ENCODE results near the gene ELK3.
A peak's percentile ranks its signal among the peaks of the same experiment; 100 is the strongest.

ELK3 gene

GRCh38 chr12:96249196-96250118 lies 55.3 kb downstream of the ELK3 start:
- H3K4me1 ChIP-seq (ENCODE audit: control insufficient read depth in 5 of 5, insufficient read depth in 5 of 5, low read length in 5 of 5) = peaks cover 10 to 35% (median 20%) of the 10 kb centered on the region in 5 donors
- no peaks in the 10 kb centered on the region for H3K27me3 ChIP-seq (ENCODE audit: control insufficient read depth in 5 of 5, insufficient read depth in 4 of 5, low read length in 5 of 5)
- no peaks in the 10 kb centered on the region for H3K9me3 ChIP-seq (ENCODE audit: control insufficient read depth in 5 of 5, low read length in 5 of 5)
- H3K27ac ChIP-seq (ENCODE audit: low read depth, low read length) = peak overlapping the region; percentile 32
- H3K36me3 ChIP-seq (ENCODE audit: control insufficient read depth in 5 of 5, insufficient read depth in 5 of 5, low read length in 5 of 5) = peaks cover 6 to 50% (median 26%) of the 10 kb centered on the region in 5 donors
- H3K9ac ChIP-seq (ENCODE audit: low read length in 5 of 5) = peak overlapping the region in 3 of 5 donors; percentile 0 to 32 (median 26)
- peak overlapping the region in 1 of 5 donors; percentile 10 for H3K4me3 ChIP-seq (ENCODE audit: low read depth in 1 of 5, low read length in 5 of 5)

GRCh38 chr12:96250119-96250685 lies 56.0 kb downstream of the ELK3 start:
- H3K27me3 ChIP-seq (ENCODE audit: control insufficient read depth in 5 of 5, insufficient read depth in 4 of 5, low read length in 5 of 5) = no peaks in the 10 kb centered on the region
- H3K27ac ChIP-seq (ENCODE audit: low read depth, low read length) = peak overlapping the region; percentile 32
- peaks cover 6 to 50% (median 26%) of the 10 kb centered on the region in 5 donors for H3K36me3 ChIP-seq (ENCODE audit: control insufficient read depth in 5 of 5, insufficient read depth in 5 of 5, low read length in 5 of 5)
- peaks cover 13 to 42% (median 28%) of the 10 kb centered on the region in 5 donors for H3K4me1 ChIP-seq (ENCODE audit: control insufficient read depth in 5 of 5, insufficient read depth in 5 of 5, low read length in 5 of 5)
- H3K9ac ChIP-seq (ENCODE audit: low read length in 5 of 5) = peak overlapping the region in 1 of 5 donors; percentile 0
- H3K4me3 ChIP-seq (ENCODE audit: low read depth in 1 of 5, low read length in 5 of 5) = no peak overlapping the region
- no peaks in the 10 kb centered on the region for H3K9me3 ChIP-seq (ENCODE audit: control insufficient read depth in 5 of 5, low read length in 5 of 5)

- Histone ChIP-seq H3K4me3 (ENCODE audit: low read depth in 1 of 5, low read length in 5 of 5) (peak overlapping the region in 4 of 5 donors; percentile 13 to 53 (median 31)), H3K27me3 (ENCODE audit: control insufficient read depth in 5 of 5, insufficient read depth in 4 of 5, low read length in 5 of 5) (no peaks in the 10 kb centered on the region), H3K9me3 (ENCODE audit: control insufficient read depth in 5 of 5, low read length in 5 of 5) (no peaks in the 10 kb centered on the region), H3K9ac (ENCODE audit: low read length in 5 of 5) (peak overlapping the region in 1 of 5 donors; percentile 14), H3K27ac (ENCODE audit: low read depth, low read length) (peak overlapping the region; percentile 75), H3K36me3 (ENCODE audit: control insufficient read depth in 5 of 5, insufficient read depth in 5 of 5, low read length in 5 of 5) (peaks cover 6 to 26% (median 10%) of the 10 kb centered on the region in 5 donors), H3K4me1 (ENCODE audit: control insufficient read depth in 5 of 5, insufficient read depth in 5 of 5, low read length in 5 of 5) (peaks cover 10 to 59% (median 34%) of the 10 kb centered on the region in 5 donors)
Observed at GRCh38 chr12:96255077-96255476, 60.9 kb downstream of the ELK3 start.

- Histone ChIP-seq H3K36me3 (ENCODE audit: control insufficient read depth in 5 of 5, insufficient read depth in 5 of 5, low read length in 5 of 5) (peaks cover 2 to 24% (median 12%) of the 10 kb centered on the region in 5 donors), H3K4me3 (ENCODE audit: low read depth in 1 of 5, low read length in 5 of 5) (no peak overlapping the region), H3K9ac (ENCODE audit: low read length in 5 of 5) (peak overlapping the region in 1 of 5 donors; percentile 8), H3K27me3 (ENCODE audit: control insufficient read depth in 5 of 5, insufficient read depth in 4 of 5, low read length in 5 of 5) (no peaks in the 10 kb centered on the region), H3K4me1 (ENCODE audit: control insufficient read depth in 5 of 5, insufficient read depth in 5 of 5, low read length in 5 of 5) (peaks cover 10 to 64% (median 33%) of the 10 kb centered on the region in 5 donors), H3K9me3 (ENCODE audit: control insufficient read depth in 5 of 5, low read length in 5 of 5) (no peaks in the 10 kb centered on the region), H3K27ac (ENCODE audit: low read depth, low read length) (peak overlapping the region; percentile 19)
Observed at GRCh38 chr12:96256672-96257361, 62.6 kb downstream of the ELK3 start.

GRCh38 chr12:96257550-96258103 lies 63.5 kb downstream of the ELK3 start:
- H3K9me3 ChIP-seq (ENCODE audit: control insufficient read depth in 5 of 5, low read length in 5 of 5) = no peaks in the 10 kb centered on the region
- H3K36me3 ChIP-seq (ENCODE audit: control insufficient read depth in 5 of 5, insufficient read depth in 5 of 5, low read length in 5 of 5) = peaks cover 0 to 21% (median 12%) of the 10 kb centered on the region in 5 donors
- H3K4me3 ChIP-seq (ENCODE audit: low read depth in 1 of 5, low read length in 5 of 5) = no peak overlapping the region
- peaks cover 10 to 64% (median 33%) of the 10 kb centered on the region in 5 donors for H3K4me1 ChIP-seq (ENCODE audit: control insufficient read depth in 5 of 5, insufficient read depth in 5 of 5, low read length in 5 of 5)
- H3K27ac ChIP-seq (ENCODE audit: low read depth, low read length) = peak overlapping the region; percentile 59
- no peaks in the 10 kb centered on the region for H3K27me3 ChIP-seq (ENCODE audit: control insufficient read depth in 5 of 5, insufficient read depth in 4 of 5, low read length in 5 of 5)
- H3K9ac ChIP-seq (ENCODE audit: low read length in 5 of 5) = peak overlapping the region in 1 of 5 donors; percentile 3

GRCh38 chr12:96258104-96258961 lies 64.2 kb downstream of the ELK3 start:
- Histone ChIP-seq H3K9ac (ENCODE audit: low read length in 5 of 5) (peak overlapping the region in 2 of 5 donors; percentile 3 to 41), H3K4me1 (ENCODE audit: control insufficient read depth in 5 of 5, insufficient read depth in 5 of 5, low read length in 5 of 5) (peaks cover 10 to 64% (median 33%) of the 10 kb centered on the region in 5 donors)

GRCh38 chr12:96260231-96260630 lies 66.1 kb downstream of the ELK3 start:
- Histone ChIP-seq H3K4me3 (ENCODE audit: low read depth in 1 of 5, low read length in 5 of 5) (no peak overlapping the region), H3K4me1 (ENCODE audit: control insufficient read depth in 5 of 5, insufficient read depth in 5 of 5, low read length in 5 of 5) (peaks cover under 1 to 49% (median 22%) of the 10 kb centered on the region in 5 donors), H3K9ac (ENCODE audit: low read length in 5 of 5) (no peak overlapping the region), H3K36me3 (ENCODE audit: control insufficient read depth in 5 of 5, insufficient read depth in 5 of 5, low read length in 5 of 5) (peaks cover 0 to 37% (median 15%) of the 10 kb centered on the region in 5 donors), H3K27me3 (ENCODE audit: control insufficient read depth in 5 of 5, insufficient read depth in 4 of 5, low read length in 5 of 5) (no peaks in the 10 kb centered on the region), H3K27ac (ENCODE audit: low read depth, low read length) (no peak overlapping the region), H3K9me3 (ENCODE audit: control insufficient read depth in 5 of 5, low read length in 5 of 5) (no peaks in the 10 kb centered on the region)

More at GRCh38 chr12:96258104-96258961, 64.2 kb downstream of the ELK3 start:
- peak overlapping the region; percentile 59 for H3K27ac ChIP-seq (ENCODE audit: low read depth, low read length)
- H3K36me3 ChIP-seq (ENCODE audit: control insufficient read depth in 5 of 5, insufficient read depth in 5 of 5, low read length in 5 of 5) = peaks cover 0 to 21% (median 12%) of the 10 kb centered on the region in 5 donors
- no peaks in the 10 kb centered on the region for H3K27me3 ChIP-seq (ENCODE audit: control insufficient read depth in 5 of 5, insufficient read depth in 4 of 5, low read length in 5 of 5)
- H3K4me3 ChIP-seq (ENCODE audit: low read depth in 1 of 5, low read length in 5 of 5) = no peak overlapping the region
- no peaks in the 10 kb centered on the region for H3K9me3 ChIP-seq (ENCODE audit: control insufficient read depth in 5 of 5, low read length in 5 of 5)

GRCh38 chr12:96260644-96261043 lies 66.5 kb downstream of the ELK3 start:
- Histone ChIP-seq H3K4me3 (ENCODE audit: low read depth in 1 of 5, low read length in 5 of 5) (no peak overlapping the region), H3K27ac (ENCODE audit: low read depth, low read length) (no peak overlapping the region), H3K4me1 (ENCODE audit: control insufficient read depth in 5 of 5, insufficient read depth in 5 of 5, low read length in 5 of 5) (peaks cover 0 to 45% (median 21%) of the 10 kb centered on the region in 5 donors), H3K9ac (ENCODE audit: low read length in 5 of 5) (no peak overlapping the region), H3K9me3 (ENCODE audit: control insufficient read depth in 5 of 5, low read length in 5 of 5) (no peaks in the 10 kb centered on the region), H3K27me3 (ENCODE audit: control insufficient read depth in 5 of 5, insufficient read depth in 4 of 5, low read length in 5 of 5) (no peaks in the 10 kb centered on the region), H3K36me3 (ENCODE audit: control insufficient read depth in 5 of 5, insufficient read depth in 5 of 5, low read length in 5 of 5) (peaks cover 0 to 38% (median 15%) of the 10 kb centered on the region in 5 donors)

GRCh38 chr12:96261557-96261956 lies 67.4 kb downstream of the ELK3 start:
- Histone ChIP-seq H3K4me3 (ENCODE audit: low read depth in 1 of 5, low read length in 5 of 5) (no peak overlapping the region), H3K27me3 (ENCODE audit: control insufficient read depth in 5 of 5, insufficient read depth in 4 of 5, low read length in 5 of 5) (no peaks in the 10 kb centered on the region), H3K36me3 (ENCODE audit: control insufficient read depth in 5 of 5, insufficient read depth in 5 of 5, low read length in 5 of 5) (peaks cover 0 to 38% (median 15%) of the 10 kb centered on the region in 5 donors), H3K27ac (ENCODE audit: low read depth, low read length) (no peak overlapping the region), H3K9ac (ENCODE audit: low read length in 5 of 5) (no peak overlapping the region), H3K9me3 (ENCODE audit: control insufficient read depth in 5 of 5, low read length in 5 of 5) (no peaks in the 10 kb centered on the region), H3K4me1 (ENCODE audit: control insufficient read depth in 5 of 5, insufficient read depth in 5 of 5, low read length in 5 of 5) (peaks cover 0 to 36% (median 19%) of the 10 kb centered on the region in 5 donors)

Data from subcutaneous abdominal adipose tissue (tissue), 5 donors.